Activated CD4-positive, alpha-beta T cell treated with anti-CD3 and anti-CD28 coated beads, Interleukin-2, Interleukin-6, amounts not matched to agents 100 ng/mL and 50 ng/mL, durations not matched to agents 16 hours and 8 hours (primary cell): ENCODE data around the gene REX1BD.

ENCODE experiments used
- DNase-seq: peaks from one replicate; pipeline ENCODE4 v3.0.0-alpha.2; 2020

Gene REX1BD

GRCh38 chr19:18603958-18604819 lies 15.6 kb downstream of the REX1BD start:
- DNase-seq, result no peak

- no peak for DNase-seq
Measured at GRCh38 chr19:18604820-18605159, 16.2 kb downstream of the REX1BD start.

GRCh38 chr19:18605196-18605545 lies 16.6 kb downstream of the REX1BD start:
- no peak for DNase-seq

- no peak for DNase-seq
Measured at GRCh38 chr19:18605546-18606280, 17.1 kb downstream of the REX1BD start.

GRCh38 chr19:18606281-18607225 lies 18.0 kb downstream of the REX1BD start, which contains the start of gene CRLF1:
TSS of gene CRLF1 (minus strand) at chr19:18606799. CDS start at chr19:18606656, 143 bp downstream.
- DNase-seq, result no peak

- no peak for DNase-seq
Measured at GRCh38 chr19:18607226-18608101, 18.9 kb downstream of the REX1BD start.

- no peak for DNase-seq
Measured at GRCh38 chr19:18608102-18608804, 19.7 kb downstream of the REX1BD start.

- DNase-seq, result no peak
Measured at GRCh38 chr19:18608805-18609716, 20.5 kb downstream of the REX1BD start.

- DNase-seq, result no peak
Measured at GRCh38 chr19:18609717-18610051, 21.1 kb downstream of the REX1BD start.

- no peak for DNase-seq
Measured at GRCh38 chr19:18610245-18610555, 21.6 kb downstream of the REX1BD start.

- DNase-seq, result no peak
Measured at GRCh38 chr19:18610556-18611326, 22.1 kb downstream of the REX1BD start.

- DNase-seq, result no peak
Measured at GRCh38 chr19:18611327-18612050, 22.9 kb downstream of the REX1BD start.

- no peak for DNase-seq
Measured at GRCh38 chr19:18612051-18612771, 23.6 kb downstream of the REX1BD start.

GRCh38 chr19:18612772-18613588 lies 24.4 kb downstream of the REX1BD start, which contains the start of gene TMEM59L:
TSS of gene TMEM59L (plus strand) at chr19:18612870. CDS start at chr19:18612959, 89 bp downstream.
- DNase-seq, result no peak

GRCh38 chr19:18613589-18614234 lies 25.1 kb downstream of the REX1BD start:
- no peak for DNase-seq

GRCh38 chr19:18616023-18616422 lies 27.4 kb downstream of the REX1BD start:
- DNase-seq, result no peak

- no peak for DNase-seq
Measured at GRCh38 chr19:18617562-18617961, 29.0 kb downstream of the REX1BD start.
